NCI-H345 treated with DMSO at 0.1 percent for 48 hours (cell line): ENCODE results near the gene PPP1R3D.
"Not testable (repeated sequence)": the region's sequence is repeated elsewhere in the genome, so short reads cannot be mapped to it uniquely, and the experiment has no call there.

ENCODE experiments used
- DNase-seq: peaks from one replicate; lab custom pipeline; 2025; ENCODE audit not compliant: unreplicated experiment; lab: John Stamatoyannopoulos, UW

The PPP1R3D gene

GRCh38 chr20:59925899-59926298 is 14.2 kb downstream of the PPP1R3D start:
- no peak for DNase-seq

DNA sequence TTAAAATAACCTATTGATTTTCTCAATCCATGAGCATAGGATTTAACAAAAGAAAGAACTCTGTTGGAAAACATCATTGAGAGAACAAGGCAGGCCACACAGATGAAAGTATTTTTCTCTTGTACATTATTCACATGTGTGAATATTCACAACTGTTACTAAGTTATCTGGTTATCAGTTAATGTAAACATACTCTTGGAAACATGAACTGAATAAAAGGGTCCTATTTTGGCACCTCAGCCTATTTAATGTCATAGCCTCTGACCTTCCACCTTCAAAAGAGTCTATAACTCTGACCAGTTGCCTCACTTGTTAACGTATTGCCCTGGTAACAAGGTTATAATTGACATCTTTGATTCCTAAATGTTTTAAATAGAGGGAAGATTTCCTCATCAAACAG is 14.7 kb downstream of the PPP1R3D start:
- DNase-seq: no peak

- DNase-seq: no peak
Measured at GRCh38 chr20:59923514-59923913, 16.6 kb downstream of the PPP1R3D start.

- DNase-seq: no peak
Measured at GRCh38 chr20:59920944-59921343, 19.2 kb downstream of the PPP1R3D start.

- DNase-seq: no peak
Measured at GRCh38 chr20:59912609-59913008, 27.5 kb downstream of the PPP1R3D start.

- DNase-seq: no peak
Measured at GRCh38 chr20:59911041-59911440, 29.1 kb downstream of the PPP1R3D start.

GRCh38 chr20:59908855-59909254 is 31.2 kb downstream of the PPP1R3D start:
- DNase-seq: no peak

GRCh38 chr20:59903621-59904020 is 36.5 kb downstream of the PPP1R3D start:
- DNase-seq: no peak

DNA sequence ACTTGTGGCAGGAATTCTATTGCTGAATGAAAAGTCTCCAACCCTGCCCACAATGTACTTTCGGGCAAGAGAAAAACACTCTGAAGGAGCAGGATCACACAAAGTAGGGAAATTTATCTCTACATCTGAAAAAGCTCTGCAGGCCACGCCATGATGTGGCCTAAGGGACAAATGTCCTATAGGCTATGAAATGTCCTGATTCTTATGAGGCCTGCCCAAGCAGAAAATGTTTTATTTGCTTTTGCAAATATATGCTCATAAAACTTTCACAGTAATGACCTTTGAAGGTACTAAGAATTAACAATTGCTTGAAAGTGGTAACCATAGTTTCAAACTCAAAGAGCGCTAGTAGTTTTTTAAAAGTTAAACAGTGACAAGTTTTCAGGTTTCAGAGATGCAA is 37.6 kb downstream of the PPP1R3D start:
- DNase-seq: no peak

- no peak for DNase-seq
Measured at GRCh38 chr20:59895908-59896307, 44.2 kb downstream of the PPP1R3D start.

GRCh38 chr20:59891581-59891980 is 48.5 kb downstream of the PPP1R3D start:
- no peak for DNase-seq

GRCh38 chr20:59890035-59890434 is 50.1 kb downstream of the PPP1R3D start:
- DNase-seq: not testable (repeated sequence)

GRCh38 chr20:59888050-59888449 is 52.1 kb downstream of the PPP1R3D start:
- DNase-seq: no peak
